DOHH2 (cell line): ENCODE measurements around the gene CADPS2.

Experiments used
- H3F3A ChIP-seq: fragments of 200-600 bp; sonication (generic), shearing (Covaris generic); 2 replicates; pipeline ENCODE4 v1.6.0; 2016; ENCODE audit warnings: antibody characterized with exemption, mild to moderate bottlenecking; ENCODE audit not compliant: control insufficient read depth, insufficient read depth
- H3K27ac ChIP-seq: fragments of 200-600 bp; sonication (generic); 2 replicates; pipeline ENCODE4 v1.5.1; 2014; ENCODE audit warnings: low read depth, mild to moderate bottlenecking, low read length, moderate library complexity
- H3K27me3 ChIP-seq: fragments of 200-600 bp; sonication (generic); 2 replicates; pipeline ENCODE4 v1.6.1; 2014; ENCODE audit warnings: mild to moderate bottlenecking, low read length, mixed read lengths; ENCODE audit not compliant: control insufficient read depth
- H3K36me3 ChIP-seq: fragments of 200-600 bp; sonication (generic); 2 replicates; pipeline ENCODE4 v1.6.1; 2014; ENCODE audit warnings: mild to moderate bottlenecking, low read length, moderate library complexity, mixed read lengths; ENCODE audit not compliant: control insufficient read depth
- H3K4me1 ChIP-seq: fragments of 200-600 bp; sonication (generic); 2 replicates; pipeline ENCODE4 v1.6.1; 2014; ENCODE audit warnings: mild to moderate bottlenecking, low read length, mixed read lengths; ENCODE audit not compliant: control insufficient read depth
- H3K4me2 ChIP-seq: fragments of 200-600 bp; sonication (generic); 2 replicates; pipeline ENCODE4 v1.6.0; 2014; ENCODE audit warnings: mild to moderate bottlenecking, low read length, moderate library complexity
- H3K4me3 ChIP-seq: fragments of 200-600 bp; sonication (generic); 2 replicates; pipeline ENCODE4 v1.5.1; 2014; ENCODE audit warnings: mild to moderate bottlenecking, low read length, mixed read lengths
- H3K79me2 ChIP-seq: fragments of 200-600 bp; sonication (generic); 2 replicates; pipeline ENCODE4 v1.6.1; 2014; ENCODE audit warnings: mild to moderate bottlenecking, low read length, mixed read lengths; ENCODE audit not compliant: control insufficient read depth
- H3K9me2 ChIP-seq: fragments of 200-600 bp; sonication (generic); replicated peaks from 2 replicates; pipeline ENCODE4 v1.6.1; 2014; ENCODE audit warnings: mild to moderate bottlenecking, low read length, mixed read lengths; ENCODE audit not compliant: control insufficient read depth
- H3K9me3 ChIP-seq: fragments of 200-600 bp; sonication (generic); 2 replicates; pipeline ENCODE4 v1.6.1; 2014; ENCODE audit warnings: antibody characterized with exemption, low read length, mixed read lengths; ENCODE audit not compliant: control insufficient read depth, insufficient read depth
- H4K20me1 ChIP-seq: fragments of 200-600 bp; sonication (generic); 2 replicates; pipeline ENCODE4 v1.6.0; 2014; ENCODE audit warnings: low read depth, mild to moderate bottlenecking, antibody characterized with exemption, low read length, moderate library complexity; ENCODE audit not compliant: control insufficient read depth, insufficient read depth
- CTCF ChIP-seq: fragments of 200-600 bp; sonication (generic); IDR thresholded peaks from one replicate; pipeline ENCODE4 v1.5.1; 2014; ENCODE audit warnings: antibody characterized with exemption, mild to moderate bottlenecking, low read depth, low read length; ENCODE audit not compliant: poor library complexity, severe bottlenecking
- EZH2phosphoT487 ChIP-seq: fragments of 200-600 bp; sonication (generic); IDR thresholded peaks from 2 replicates; pipeline ENCODE4 v1.6.1; 2017; ENCODE audit warnings: borderline replicate concordance, mild to moderate bottlenecking, antibody characterized with exemption, low read length, moderate library complexity, mixed read lengths

CADPS2 gene

GRCh38 chr7:122702872-122703510 lies 183.3 kb downstream of the CADPS2 start, which contains the start of gene RNF148:
RNF148 (minus strand) TSS chr7:122702922; CDS start chr7:122702750, 172 bp downstream.
- Histone ChIP-seq H3K79me2 (no peaks in the 10 kb centered on the region), H4K20me1 (no peaks in the 10 kb centered on the region), H3K9me2 (no peaks in the 10 kb centered on the region), H3K9me3 (no peaks in the 10 kb centered on the region), H3K4me3 (no peak within 1 kb of the TSS), H3K27me3 (no peaks in the 10 kb centered on the region), H3K4me2 (no peak within 1 kb of the TSS), H3K4me1 (no peaks in the 10 kb centered on the region), H3K27ac (no peak within 1 kb of the TSS), H3K36me3 (no peaks in the 10 kb centered on the region), H3F3A (no peaks in the 10 kb centered on the region)
- TF ChIP-seq EZH2phosphoT487 (no peak), CTCF (no peak)

GRCh38 chr7:122699017-122699416 lies 187.2 kb downstream of the CADPS2 start, which contains the start of gene RNF133:
RNF133 (minus strand) TSS chr7:122699117; CDS start chr7:122698918, 199 bp downstream.
- H4K20me1 ChIP-seq = no peaks in the 10 kb centered on the region
- no peaks in the 10 kb centered on the region for H3K36me3 ChIP-seq
- no peak within 1 kb of the TSS for H3K4me3 ChIP-seq
- H3F3A ChIP-seq = no peaks in the 10 kb centered on the region
- H3K4me2 ChIP-seq = no peak within 1 kb of the TSS
- H3K4me1 ChIP-seq = no peaks in the 10 kb centered on the region
- H3K27ac ChIP-seq = no peak within 1 kb of the TSS
- H3K9me3 ChIP-seq = no peaks in the 10 kb centered on the region
- TF ChIP-seq EZH2phosphoT487 (no peak), CTCF (no peak)
- H3K79me2 ChIP-seq = no peaks in the 10 kb centered on the region
- no peaks in the 10 kb centered on the region for H3K9me2 ChIP-seq
- no peaks in the 10 kb centered on the region for H3K27me3 ChIP-seq

GRCh38 chr7:122695816-122696215 lies 190.4 kb downstream of the CADPS2 start:
- Histone ChIP-seq H3K9me2 (no peaks in the 10 kb centered on the region), H3K36me3 (no peaks in the 10 kb centered on the region), H3F3A (no peaks in the 10 kb centered on the region), H3K9me3 (peaks cover 12% of the 10 kb centered on the region; the same call in 1 of the 2 replicates), H4K20me1 (no peaks in the 10 kb centered on the region), H3K4me3 (no peak overlapping the region), H3K27me3 (no peaks in the 10 kb centered on the region), H3K4me2 (no peak overlapping the region), H3K4me1 (no peaks in the 10 kb centered on the region), H3K79me2 (no peaks in the 10 kb centered on the region), H3K27ac (no peak overlapping the region)
- TF ChIP-seq CTCF (no peak), EZH2phosphoT487 (no peak)
